ENCODE results near the gene HSD17B13.
"Not testable (repeated sequence)": the region's sequence is repeated elsewhere in the genome, so short reads cannot be mapped to it uniquely, and the experiment has no call there.

HSD17B13 gene

DNA sequence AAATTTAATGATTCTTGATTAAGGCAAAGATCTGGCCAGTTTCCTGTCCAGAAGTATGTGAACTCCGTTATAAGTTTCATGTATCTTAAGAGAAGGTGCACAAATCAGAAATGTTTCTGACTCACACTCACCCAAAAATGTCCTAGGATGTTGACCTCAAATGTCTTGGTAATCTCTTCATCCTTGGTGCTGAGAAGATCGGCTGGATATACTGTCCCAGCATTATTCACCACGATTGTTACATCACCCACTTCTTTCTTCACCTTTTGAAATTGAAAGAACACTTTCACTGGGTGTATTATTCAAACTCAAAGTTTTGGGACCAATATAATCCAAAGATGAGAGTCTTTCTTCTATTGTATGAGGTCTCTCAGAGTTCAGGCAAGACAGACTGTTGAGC, 5.7 kb downstream of the HSD17B13 start:
- no peak for DNase-seq (ENCODE audit: low read depth)

DNA sequence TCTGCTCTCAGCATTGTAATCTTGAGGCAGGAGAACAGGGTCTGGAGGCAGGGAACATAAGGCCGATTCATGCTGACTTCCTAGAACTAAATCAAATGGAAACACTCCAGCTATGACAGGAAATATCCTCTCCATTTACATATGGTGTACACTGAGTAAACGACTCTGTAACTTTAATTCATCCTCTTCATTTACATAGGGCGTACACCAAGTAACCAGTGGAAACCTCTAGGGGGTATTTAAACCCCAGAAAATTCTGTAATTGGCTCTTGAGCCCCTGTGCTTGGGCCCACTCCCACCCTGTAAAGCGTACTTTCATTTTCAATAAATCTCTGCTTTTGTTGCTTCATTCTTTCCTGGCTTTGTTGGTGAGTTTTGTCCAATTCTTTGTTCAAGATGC, 7.7 kb downstream of the HSD17B13 start:
- not testable (repeated sequence) for DNase-seq (ENCODE audit: low read depth)

DNA sequence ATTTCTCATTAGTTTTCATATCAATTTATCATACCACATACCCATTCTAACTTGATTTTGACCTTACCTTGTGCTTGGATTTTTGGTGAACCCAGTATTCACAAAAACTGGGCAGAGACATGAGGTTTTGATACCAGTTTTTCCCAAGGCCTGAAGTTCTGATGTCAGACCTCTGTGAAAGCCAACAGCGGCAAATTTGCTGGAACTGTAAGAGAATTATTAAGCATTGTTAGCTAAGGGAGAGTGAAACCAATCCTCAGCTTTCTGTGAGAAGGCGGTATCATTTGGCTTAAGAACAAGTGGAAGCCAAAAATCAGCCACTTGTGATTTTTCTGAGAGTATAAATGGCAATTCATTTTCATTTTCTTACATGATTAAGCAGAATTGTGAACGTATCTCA, 8.9 kb downstream of the HSD17B13 start:
- no peak for DNase-seq (ENCODE audit: low read depth)

DNA sequence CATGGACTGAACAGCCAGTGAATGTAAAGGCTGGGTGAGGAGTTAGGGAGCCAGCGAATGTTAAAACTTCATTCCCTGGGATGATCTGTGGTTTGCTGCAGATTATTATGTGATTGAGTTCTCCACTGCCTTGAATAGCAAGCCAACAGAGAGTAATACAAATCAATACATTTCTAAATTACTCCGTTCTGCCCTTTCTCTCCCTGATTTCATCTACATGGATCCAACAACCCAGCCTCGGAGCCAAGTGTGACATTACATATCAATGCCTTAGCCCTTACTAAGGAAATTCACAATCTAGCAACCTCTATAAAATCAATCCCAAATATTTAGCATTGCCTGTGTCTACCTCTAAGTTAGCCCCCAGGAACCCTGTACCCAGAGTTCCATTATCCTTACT, 11.0 kb downstream of the HSD17B13 start:
- no peak for DNase-seq (ENCODE audit: low read depth)

DNA sequence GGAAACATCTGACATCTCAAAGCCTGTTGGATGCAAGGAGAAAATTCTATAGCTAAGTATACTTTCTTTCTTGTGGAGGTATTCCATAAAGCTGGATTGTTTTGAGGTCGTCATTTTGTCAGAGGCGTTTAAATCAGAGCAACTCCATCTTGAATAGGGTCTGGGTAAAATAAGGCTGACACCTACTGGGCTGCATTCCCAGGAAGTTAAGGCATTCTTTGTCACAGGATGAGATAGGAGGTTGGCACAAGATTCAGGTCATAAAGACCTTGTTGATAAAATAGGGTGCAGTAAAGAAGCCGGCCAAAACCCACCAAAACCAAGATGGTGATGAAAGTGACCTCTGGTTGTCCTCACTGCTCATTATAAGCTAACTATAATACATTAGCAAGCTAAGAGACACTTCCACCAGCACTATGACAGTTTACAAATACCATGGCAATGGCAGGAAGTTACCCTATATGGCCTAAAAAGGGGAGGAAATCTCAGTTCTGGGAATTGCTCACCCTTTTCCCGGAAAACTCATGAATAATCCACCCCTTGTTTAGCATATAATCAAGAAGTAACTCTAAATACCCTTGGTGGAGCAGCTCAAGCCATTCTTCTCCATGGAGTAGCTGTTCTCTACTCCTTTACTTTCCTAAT, 11.9 kb downstream of the HSD17B13 start:
- DNase-seq (ENCODE audit: low read depth): no peak

DNA sequence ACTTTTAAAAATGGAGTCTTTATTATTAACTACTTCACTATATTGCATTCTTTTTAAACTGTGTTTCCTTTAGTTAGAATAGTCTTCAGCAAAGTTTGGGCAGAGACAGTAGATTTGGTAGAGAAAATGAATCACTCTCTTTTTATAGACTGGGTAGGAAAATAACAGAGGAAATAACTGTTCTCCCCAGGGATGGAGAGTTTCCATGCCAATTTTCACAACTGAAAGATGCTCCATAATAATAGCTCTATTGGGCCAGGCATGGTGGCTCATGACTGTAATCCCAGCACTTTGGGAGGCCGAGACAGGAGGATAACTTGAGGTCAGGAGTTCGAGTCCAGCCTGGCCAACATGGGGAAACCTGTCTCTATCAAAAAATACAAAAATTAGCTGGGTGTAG, 13.1 kb downstream of the HSD17B13 start:
- no peak for DNase-seq (ENCODE audit: low read depth)

DNA sequence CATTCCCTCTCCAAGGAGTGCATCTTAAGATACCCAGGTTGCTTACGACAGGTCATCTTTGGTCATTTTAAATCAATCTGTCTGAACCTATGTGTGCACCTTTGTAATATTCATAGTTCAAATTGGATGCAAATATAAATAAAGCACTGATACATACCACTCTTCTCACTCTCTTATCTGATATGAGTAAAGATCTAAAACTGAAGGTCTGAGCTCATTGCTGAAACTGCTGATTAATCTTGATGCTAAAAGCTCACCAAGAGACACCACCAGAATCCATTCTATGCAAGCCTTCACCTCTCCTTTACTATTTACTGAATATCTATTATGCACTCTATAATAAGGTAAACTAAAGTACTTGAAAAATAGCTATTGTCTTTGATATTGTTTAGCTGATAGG, 16.6 kb downstream of the HSD17B13 start:
- DNase-seq (ENCODE audit: low read depth): no peak

DNA sequence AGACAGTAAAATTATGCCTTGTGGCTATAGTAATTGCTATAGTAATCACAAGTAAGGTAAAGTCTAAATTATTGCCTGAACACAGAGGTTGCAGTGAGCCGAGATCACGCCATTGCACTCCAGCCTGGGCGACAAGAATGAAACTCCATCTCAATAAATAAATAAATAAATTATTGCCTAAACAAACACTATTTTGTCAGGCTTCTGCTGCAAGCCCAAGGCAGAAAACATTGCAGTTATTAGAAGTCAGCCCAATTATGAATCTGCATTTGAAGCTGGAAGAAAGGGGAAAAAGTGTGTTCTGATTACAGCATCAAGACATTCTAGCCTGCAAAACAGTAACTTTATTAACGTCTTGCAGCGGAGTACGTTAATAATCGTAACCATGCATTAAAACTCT, 17.1 kb downstream of the HSD17B13 start:
- DNase-seq (ENCODE audit: low read depth): no peak

DNA sequence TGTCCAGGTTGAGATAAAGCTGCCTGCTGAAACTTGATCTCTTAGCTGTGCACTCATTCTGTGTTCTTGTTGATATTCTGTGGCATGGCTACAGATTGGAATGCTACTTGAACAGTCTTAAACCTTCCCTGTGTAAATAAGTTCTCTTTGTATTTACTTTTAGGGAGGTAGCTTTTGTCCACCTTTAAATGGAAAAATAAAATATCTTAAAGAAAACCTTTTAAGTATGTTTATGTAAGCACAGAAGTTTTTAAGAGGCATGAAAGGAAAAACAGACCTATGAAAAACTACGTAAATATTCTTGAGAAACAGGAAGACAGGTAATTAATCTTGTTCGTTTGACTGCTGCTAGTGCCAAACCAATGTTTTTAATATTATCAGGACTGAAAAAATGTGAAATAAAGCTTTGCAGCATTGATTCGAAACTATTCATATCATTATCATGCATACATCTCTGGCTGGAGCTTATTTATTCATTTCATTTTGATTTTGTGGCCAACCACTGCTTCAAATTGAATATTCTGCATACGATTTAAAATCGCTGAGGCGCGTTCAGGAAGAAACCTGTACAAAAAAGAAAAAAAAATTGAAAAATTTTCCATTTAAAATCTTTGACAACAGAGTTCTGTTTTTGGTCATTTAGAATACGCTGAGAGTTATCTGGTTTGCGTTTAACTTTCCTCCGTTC, 17.8 kb downstream of the HSD17B13 start:
- no peak for DNase-seq (ENCODE audit: low read depth)

DNA sequence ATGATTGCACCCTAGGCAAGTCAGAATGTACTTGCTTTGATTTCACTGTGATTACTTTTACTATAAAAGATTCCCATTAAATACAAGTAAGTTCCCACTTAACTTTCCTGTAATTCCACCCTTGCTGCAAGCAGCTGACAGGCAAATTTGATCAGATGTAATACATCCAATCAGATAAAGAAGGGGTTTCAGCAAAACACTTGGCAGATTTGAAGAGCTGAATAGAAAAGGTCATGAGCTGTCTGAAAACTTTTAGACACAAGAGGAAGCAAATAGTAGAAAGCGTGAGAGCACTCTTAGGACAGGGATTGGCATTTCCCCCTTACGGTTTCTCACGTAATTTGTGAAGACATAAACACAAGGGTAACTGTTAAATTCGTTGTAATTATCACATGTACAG, 22.8 kb downstream of the HSD17B13 start:
- no peak for DNase-seq (ENCODE audit: low read depth)

DNA sequence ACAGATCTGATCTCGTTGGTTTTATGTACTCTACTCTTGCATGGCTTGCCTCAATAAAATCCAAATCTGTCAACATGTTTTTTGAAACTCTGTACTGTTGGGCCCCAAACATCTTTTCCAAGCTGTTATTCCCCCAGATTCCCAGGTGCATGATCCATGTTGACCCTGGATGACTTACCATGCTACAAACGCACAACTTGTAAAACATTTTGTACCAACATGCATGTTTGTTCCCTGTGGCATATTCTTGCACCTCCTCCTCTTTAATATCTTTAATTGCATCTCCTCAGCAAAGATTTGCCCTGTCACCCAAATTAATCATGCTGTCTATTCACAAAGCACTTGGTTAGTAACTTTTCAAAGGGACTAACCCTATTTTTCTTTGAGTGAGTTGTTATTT, 24.3 kb downstream of the HSD17B13 start:
- DNase-seq (ENCODE audit: low read depth): no peak

DNA sequence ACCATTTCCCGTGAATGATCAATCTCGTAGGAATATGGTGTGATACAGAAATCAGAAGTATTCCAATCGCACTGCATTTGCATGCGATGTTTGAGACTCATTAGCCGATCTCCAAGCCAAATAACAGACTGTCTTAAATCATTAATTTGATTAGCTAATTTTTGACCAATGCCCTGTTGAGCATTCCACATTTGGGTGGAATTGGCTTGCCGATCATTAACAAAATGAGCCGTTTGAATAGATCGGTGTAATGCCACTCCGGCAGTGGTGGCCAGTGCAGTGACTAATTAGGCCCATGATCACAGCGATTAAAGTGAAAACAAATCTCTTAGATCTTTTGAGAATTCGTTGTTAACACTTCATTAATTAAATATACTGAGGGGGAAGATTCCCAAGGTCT, 27.8 kb downstream of the HSD17B13 start:
- DNase-seq (ENCODE audit: low read depth): not testable (repeated sequence)

DNA sequence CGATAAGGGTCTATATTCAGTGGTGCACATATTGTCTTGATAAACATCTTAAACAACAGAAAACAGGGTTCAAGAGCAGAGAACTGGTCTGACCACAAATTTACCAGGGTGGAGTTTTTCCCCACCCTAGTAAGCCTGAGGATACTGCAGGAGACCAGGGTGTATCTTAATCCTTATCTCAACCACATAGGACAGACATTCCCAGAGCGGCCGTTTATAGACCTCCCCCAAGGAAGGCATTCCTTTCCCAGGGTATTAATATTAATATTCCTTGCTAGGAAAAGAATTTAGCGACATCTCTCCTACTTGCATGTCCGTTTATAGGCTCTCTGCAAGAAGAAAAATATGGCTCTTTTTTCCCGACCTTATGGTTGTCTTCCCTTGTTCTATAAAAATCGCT, 28.8 kb downstream of the HSD17B13 start:
- not testable (repeated sequence) for DNase-seq (ENCODE audit: low read depth)

DNA sequence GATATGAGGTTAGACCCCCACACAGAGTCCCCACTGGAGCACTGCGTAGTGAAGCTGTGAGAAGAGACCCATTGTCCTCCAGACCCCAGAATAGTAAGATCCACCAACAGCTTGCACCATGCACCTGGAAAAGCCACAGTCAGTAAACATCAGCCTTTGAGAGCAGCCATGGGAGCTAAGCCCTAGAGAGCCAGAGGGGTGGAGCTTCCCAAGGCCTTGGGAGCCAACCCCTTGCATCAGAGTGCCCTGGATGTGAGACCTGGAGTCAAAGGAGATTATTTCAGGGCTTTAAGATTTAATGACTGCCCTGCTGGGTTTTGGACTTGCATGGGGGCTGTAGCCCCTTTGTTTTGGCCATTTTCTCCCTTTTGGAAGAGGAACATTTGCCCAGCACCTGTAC, 35.7 kb downstream of the HSD17B13 start:
- no peak for DNase-seq (ENCODE audit: low read depth)

DNA sequence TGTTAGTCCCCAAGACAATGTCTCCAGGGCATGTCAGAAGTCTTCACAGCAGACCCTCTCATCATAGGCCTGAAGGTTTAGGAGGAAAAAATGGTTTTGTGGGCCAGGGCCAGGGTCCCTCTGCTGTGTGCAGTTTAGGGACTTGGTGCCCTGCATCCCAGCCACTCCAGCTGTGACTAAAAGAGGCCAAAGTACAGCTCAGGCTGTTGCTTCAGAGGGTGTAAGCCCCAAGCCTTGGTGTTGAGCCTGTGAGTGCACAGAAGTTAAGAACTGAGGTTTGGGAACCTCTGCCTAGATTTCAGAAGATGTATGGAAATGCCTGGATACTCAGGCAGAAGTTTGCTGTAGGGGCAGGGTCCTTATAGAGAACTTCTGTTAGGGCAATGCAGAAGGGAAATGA, 38.4 kb downstream of the HSD17B13 start:
- not testable (repeated sequence) for DNase-seq (ENCODE audit: low read depth)

DNA sequence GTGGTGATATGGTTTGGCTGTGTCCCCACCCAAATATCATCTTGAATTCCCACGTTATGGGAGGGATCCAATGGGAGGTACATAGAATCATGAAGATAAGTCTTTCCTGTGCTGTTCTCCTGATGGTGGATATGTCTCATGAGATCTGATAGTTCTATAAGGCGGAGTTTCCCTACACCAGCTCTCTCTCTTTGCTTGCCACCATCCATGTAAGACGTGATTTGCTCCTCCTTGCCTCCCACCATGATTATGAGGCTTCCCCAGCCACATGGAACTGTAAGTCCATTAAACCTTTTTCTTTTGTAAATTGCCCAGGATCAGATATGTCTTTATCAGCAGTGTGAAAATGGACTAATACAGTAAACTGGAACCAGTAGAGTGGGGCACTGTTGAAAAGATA, 39.5 kb downstream of the HSD17B13 start:
- DNase-seq (ENCODE audit: low read depth): no peak

DNA sequence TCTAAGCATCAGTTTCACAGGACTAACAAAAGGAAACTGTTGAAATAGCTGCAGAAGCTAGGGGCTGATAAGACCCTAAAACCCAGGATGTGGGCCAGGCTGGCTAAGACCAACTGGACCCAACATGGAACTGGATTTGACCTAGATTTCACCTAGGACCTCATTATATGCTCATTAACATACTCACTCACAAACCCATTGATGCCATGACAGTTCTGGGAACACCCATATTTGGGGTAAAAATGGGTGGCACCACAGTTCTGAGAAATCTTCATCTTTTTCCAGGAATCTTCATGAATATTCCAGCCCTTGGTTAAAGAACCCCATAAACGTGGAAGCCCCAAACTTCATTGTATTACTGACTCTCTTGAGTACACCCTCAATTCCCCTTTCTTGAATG, 41.1 kb downstream of the HSD17B13 start:
- no peak for DNase-seq (ENCODE audit: low read depth)

DNA sequence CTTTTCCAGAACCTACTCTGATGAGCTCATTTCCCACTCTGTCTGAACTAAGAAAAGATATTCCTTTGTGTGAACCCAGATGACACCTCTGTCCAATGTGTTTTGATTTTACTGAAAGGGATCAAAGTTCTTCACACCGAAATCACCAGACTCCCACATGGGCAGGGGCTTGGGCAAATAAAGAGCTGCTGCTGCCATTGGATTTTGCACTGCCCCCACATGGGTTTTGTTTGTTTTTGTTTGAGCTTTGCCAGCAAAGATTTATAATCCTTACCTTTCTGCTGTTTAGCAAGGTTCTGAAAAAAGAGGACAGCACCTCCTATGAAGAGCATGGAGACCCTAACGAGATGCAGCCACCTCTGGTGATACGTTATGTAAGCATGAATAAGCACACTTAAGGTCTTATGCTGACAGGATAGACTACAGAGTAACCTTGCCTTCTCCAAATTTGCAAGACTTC, 44.3 kb downstream of the HSD17B13 start:
- no peak for DNase-seq (ENCODE audit: low read depth)

DNA sequence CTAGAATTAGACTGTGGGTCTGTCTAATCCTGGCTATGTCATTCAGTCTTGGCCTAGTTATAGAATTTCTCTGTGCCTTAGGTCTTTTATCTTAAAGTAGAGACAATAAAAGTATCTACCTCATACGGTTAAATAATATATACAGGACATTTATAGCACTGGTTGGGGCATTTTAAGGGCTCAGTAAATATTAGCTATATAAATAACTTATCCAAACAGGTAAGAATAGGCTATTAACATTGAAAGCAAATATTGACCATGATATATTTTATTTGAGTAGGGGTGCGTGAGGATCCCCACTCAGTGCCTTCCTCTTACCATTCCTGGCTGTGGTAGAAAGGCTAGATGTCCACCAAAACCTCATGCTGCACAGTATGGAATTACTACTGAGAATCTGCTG, 47.4 kb downstream of the HSD17B13 start:
- DNase-seq (ENCODE audit: low read depth): no peak

DNA sequence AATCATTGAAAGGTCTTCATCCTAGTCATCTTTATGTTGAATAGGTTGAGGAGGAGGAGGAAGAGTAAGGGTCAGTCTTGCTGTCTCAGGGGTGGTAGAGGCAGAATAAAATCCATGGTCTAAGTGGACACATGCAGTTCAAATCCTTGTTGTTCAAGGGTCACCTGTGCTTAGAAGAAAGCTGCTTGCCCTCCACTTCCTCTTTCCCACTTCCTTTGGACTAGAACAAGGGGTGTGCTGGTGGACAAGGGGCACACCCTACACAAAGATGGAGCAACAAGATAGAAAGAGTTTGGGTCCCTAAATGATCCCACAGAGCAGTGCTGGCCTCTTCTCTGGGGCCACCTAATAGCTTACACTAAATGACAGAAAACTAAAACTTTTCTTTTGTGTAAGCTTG, 47.9 kb downstream of the HSD17B13 start:
- DNase-seq (ENCODE audit: low read depth): no peak

DNA sequence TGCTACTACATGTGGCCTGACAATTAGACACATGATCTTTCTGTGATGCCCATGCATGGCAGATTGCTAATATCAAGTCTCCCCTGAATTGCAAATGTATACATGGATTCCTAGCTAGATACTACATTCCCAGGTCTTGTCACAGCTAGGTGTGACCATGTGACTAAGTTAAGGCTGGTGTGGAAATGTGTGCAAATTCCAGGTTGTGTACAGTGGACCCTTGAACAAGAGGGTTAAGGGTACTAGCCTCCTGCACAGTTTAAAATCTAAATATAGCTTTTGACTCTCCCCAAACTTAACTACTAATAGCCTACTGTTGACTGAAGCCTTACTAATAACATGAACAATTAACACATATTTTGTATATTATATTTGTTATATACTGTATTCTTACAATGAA, 48.4 kb downstream of the HSD17B13 start:
- no peak for DNase-seq (ENCODE audit: low read depth)

DNA sequence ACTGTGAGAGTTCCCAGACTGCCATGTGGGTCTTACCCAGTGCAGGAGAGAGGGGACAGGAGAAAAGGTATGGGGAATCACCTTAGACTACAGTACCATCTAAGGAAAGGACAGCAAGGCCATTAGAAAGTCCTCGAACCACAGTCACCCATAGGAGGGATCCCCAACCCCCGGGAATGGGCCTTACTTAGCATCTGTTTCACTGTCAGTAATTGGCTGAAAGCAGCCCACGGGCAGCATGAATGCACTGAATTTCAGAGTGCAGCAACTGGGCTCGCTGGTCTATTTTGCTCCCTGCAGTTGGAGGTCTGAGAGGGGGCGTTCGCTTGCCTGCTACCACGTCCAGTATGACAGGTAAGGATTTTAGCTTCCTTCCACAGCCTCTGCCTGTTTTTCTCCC, 51.9 kb downstream of the HSD17B13 start:
- DNase-seq (ENCODE audit: low read depth): no peak

DNA sequence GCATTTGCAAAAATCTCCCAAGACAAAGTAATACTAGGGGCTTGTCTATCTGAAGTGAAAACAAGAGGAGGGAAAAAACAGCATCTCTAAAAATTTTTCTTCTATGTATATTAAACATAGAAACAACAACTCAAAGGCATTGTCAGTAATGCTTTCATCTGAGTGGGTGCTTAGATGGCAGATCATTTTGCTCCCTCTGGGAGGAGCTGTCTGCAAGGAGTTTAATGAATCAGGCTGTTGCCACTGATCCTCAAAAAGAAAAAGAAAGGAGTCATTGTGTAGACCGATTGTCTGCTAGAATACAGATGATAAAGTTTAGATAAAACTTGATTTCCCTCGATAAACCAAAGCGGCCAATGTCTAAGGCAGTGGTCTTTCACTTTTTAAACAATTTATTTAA, 52.5 kb downstream of the HSD17B13 start:
- no peak for DNase-seq (ENCODE audit: low read depth)

DNA sequence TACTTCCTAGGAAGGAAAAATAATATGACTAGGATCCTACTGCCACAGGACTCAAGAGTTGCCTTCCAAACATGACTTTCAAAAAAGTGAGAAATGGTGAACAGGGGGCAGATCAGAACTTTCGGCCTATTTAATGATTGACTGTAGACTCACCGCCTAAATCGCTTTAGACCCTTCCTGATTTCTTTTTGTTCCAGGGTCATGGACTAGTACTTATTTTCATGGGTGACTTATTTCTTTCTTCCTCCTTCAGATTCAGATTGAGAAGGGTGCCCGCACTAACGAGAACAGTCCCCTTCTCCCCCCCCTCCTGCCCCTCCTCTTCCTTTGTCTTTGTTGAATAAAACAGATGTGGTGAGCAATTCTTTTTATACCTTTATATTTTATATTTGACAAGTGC, 54.3 kb downstream of the HSD17B13 start:
- no peak for DNase-seq (ENCODE audit: low read depth)

Measured in HS-27A (cell line).